Peyer's patch (tissue), 4 donors: ENCODE results near the gene MRC2. TPM values are rescaled to one million over a fixed set of nuclear protein-coding genes. Genes with fewer than 3 reads are reported as not detected.

ENCODE experiments used
- DNase-seq, 3 donors: peaks; one replicate each; pipeline ENCODE4 v3.0.0-alpha.2; 2017 to 2019
- H3K27ac ChIP-seq, 4 donors: fragments of 200-600 bp; sonication (generic); one replicate each; pipeline ENCODE4 v1.5.1; 2016 to 2019
- H3K27me3 ChIP-seq, 2 donors: fragments of 200-600 bp; sonication (generic); one replicate each; pipeline ENCODE4 v1.5.1; 2019
- H3K36me3 ChIP-seq, 3 donors: fragments of 200-600 bp; sonication (generic); one replicate each; pipeline ENCODE4 v1.5.1; 2016 to 2019
- H3K4me1 ChIP-seq, 4 donors: fragments of 200-600 bp; sonication (generic); one replicate each; pipeline ENCODE4 v1.5.1; 2016 to 2019
- H3K4me3 ChIP-seq, 4 donors: fragments of 200-600 bp; sonication (generic); 1 replicate in 3 of 4; 2 replicates in 1 of 4; pipeline ENCODE4 v1.5.1; 2016 to 2019; ENCODE audit warnings: mild to moderate bottlenecking in 1 of 4
- H3K9me3 ChIP-seq, 4 donors: fragments of 200-600 bp; sonication (generic); one replicate each; pipeline ENCODE4 v1.5.1; 2016 to 2019; ENCODE audit warnings: mild to moderate bottlenecking in 1 of 4
- CTCF ChIP-seq, 6 experiments: fragments of 450-650 bp in 4 of 6; fragments of 200-600 bp in 2 of 6; sonication (generic) in 1 of 6; IDR thresholded peaks; one replicate each; pipeline ENCODE4 v1.5.1; 2017 to 2019; ENCODE audit warnings: antibody characterized with exemption in 6 of 6, mild to moderate bottlenecking in 3 of 6, moderate library complexity in 1 of 6
- POLR2A ChIP-seq, 2 donors: fragments of 450-650 bp; IDR thresholded peaks; one replicate each; pipeline ENCODE4 v1.5.1; 2017; ENCODE audit warnings: antibody characterized with exemption in 2 of 2, mild to moderate bottlenecking in 2 of 2, moderate library complexity in 2 of 2
- total RNA-seq, 4 donors: library from RNA; depleted of rRNA; stranded (reverse); fragments of >200 nt; gene quantifications; one replicate each; pipeline ENCODE4 v1.1.0, GENCODE V29; 2016

Gene MRC2
- total RNA-seq, 4 donors from 2014 or later: 9.0 to 33.8 (median 14.6) TPM

- Histone ChIP-seq H3K4me1 (no peaks in the 10 kb centered on the region), H3K9me3 (no peaks in the 10 kb centered on the region), H3K36me3 (no peaks in the 10 kb centered on the region), H3K27me3 (no peaks in the 10 kb centered on the region), H3K27ac (no peak overlapping the region), H3K4me3 (no peak overlapping the region)
- TF ChIP-seq CTCF (IDR thresholded peaks at IDR 0.05): no peak
- TF ChIP-seq POLR2A (IDR thresholded peaks at IDR 0.05): no peak
- DNase-seq: peak in 1 of 3 donors; percentile 30
Observed at GRCh38 chr17:62716834-62717588, 89.5 kb downstream of the MRC2 start.

GRCh38 chr17:62717589-62717855 lies 90.1 kb downstream of the MRC2 start:
- H3K36me3 ChIP-seq: no peaks in the 10 kb centered on the region
- no peak for DNase-seq
- H3K9me3 ChIP-seq: no peaks in the 10 kb centered on the region
- H3K4me1 ChIP-seq: no peaks in the 10 kb centered on the region
- H3K4me3 ChIP-seq: no peak overlapping the region
- TF ChIP-seq CTCF (IDR thresholded peaks at IDR 0.05): no peak
- no peaks in the 10 kb centered on the region for H3K27me3 ChIP-seq
- H3K27ac ChIP-seq: no peak overlapping the region

- no peaks in the 10 kb centered on the region for H3K9me3 ChIP-seq
- no peaks in the 10 kb centered on the region for H3K27me3 ChIP-seq
- TF ChIP-seq CTCF (IDR thresholded peaks at IDR 0.05) (no peak), POLR2A (IDR thresholded peaks at IDR 0.05) (no peak)
- H3K27ac ChIP-seq: no peak overlapping the region
- no peak for DNase-seq
- H3K36me3 ChIP-seq: no peaks in the 10 kb centered on the region
- no peak overlapping the region for H3K4me3 ChIP-seq
- no peaks in the 10 kb centered on the region for H3K4me1 ChIP-seq
Observed at GRCh38 chr17:62717889-62718288, 90.4 kb downstream of the MRC2 start.

- Histone ChIP-seq H3K4me1 (no peaks in the 10 kb centered on the region), H3K36me3 (no peaks in the 10 kb centered on the region), H3K27ac (no peak overlapping the region), H3K4me3 (no peak overlapping the region), H3K27me3 (no peaks in the 10 kb centered on the region), H3K9me3 (no peaks in the 10 kb centered on the region)
- TF ChIP-seq CTCF (IDR thresholded peaks at IDR 0.05) (no peak), POLR2A (IDR thresholded peaks at IDR 0.05) (no peak)
- no peak for DNase-seq
Observed at GRCh38 chr17:62718429-62718828, 91.0 kb downstream of the MRC2 start.

GRCh38 chr17:62719586-62719985 lies 92.1 kb downstream of the MRC2 start:
- Histone ChIP-seq H3K27me3 (no peaks in the 10 kb centered on the region), H3K9me3 (no peaks in the 10 kb centered on the region), H3K4me1 (no peaks in the 10 kb centered on the region), H3K27ac (no peak overlapping the region), H3K4me3 (no peak overlapping the region), H3K36me3 (no peaks in the 10 kb centered on the region)
- TF ChIP-seq POLR2A (IDR thresholded peaks at IDR 0.05) (no peak), CTCF (IDR thresholded peaks at IDR 0.05) (no peak)
- no peak for DNase-seq
